Endothelial cell of umbilical vein (primary cell): ENCODE data around the gene ZYX. TPM values are rescaled to one million over a fixed set of nuclear protein-coding genes. Genes with fewer than 3 reads are reported as not detected.
A peak's percentile ranks its signal among the peaks of the same experiment; 100 is the strongest.

Experiments used
- BruUV-seq: library from RNA; stranded (reverse); fragments of 400-500 nt; replicated peaks from 2 replicates; lab custom pipeline; 2021; lab: Mats Ljungman, UMichigan
- CTCF ChIA-PET: fragments of 300-600, 350-600 bp; sonication (Branson Sonifier 250); formaldehyde crosslinking; loops from one replicate; lab custom pipeline; 2021; ENCODE audit warnings: antibody characterized with exemption, inconsistent platforms; lab: Charles Lee
- POLR2A ChIA-PET: fragments of 300-600, 350-600 bp; sonication (Branson Sonifier 250); formaldehyde crosslinking; loops from one replicate; lab custom pipeline; 2021; ENCODE audit warnings: antibody characterized with exemption, inconsistent platforms; lab: Charles Lee
- DNase-seq: peaks from one replicate; pipeline ENCODE4 v3.0.0-alpha.2; 2011; ENCODE audit warnings: low read depth, low spot score
- FAIRE-seq: peaks from 2 replicates; lab custom pipeline; 2011; peaks lifted over from hg19 to GRCh38; lab: Jason Lieb, UNC
- H2AFZ ChIP-seq: 2 replicates; pipeline ENCODE4 v1.6.0; 2012; ENCODE audit warnings: low read depth, low read length, control low read depth, inconsistent platforms
- H3K27ac ChIP-seq: 2 replicates; pipeline ENCODE4 v1.5.1; 2011; ENCODE audit warnings: low read depth, mild to moderate bottlenecking, control low read depth, low read length, moderate library complexity; ENCODE audit not compliant: insufficient read depth
- H3K27me3 ChIP-seq, 2 experiments: 2 replicates each; pipeline versions ENCODE4 v1.6.0 to v1.6.1; 2011; ENCODE audit warnings: low read length in 2 of 2, mixed read lengths in 1 of 2; ENCODE audit not compliant: control insufficient read depth in 2 of 2, insufficient read depth in 2 of 2
- H3K36me3 ChIP-seq, 2 experiments: 2 replicates in 1 of 2; 3 replicates in 1 of 2; pipeline ENCODE4 v1.5.1; 2011; ENCODE audit warnings: low read length in 2 of 2, mild to moderate bottlenecking in 1 of 2, moderate library complexity in 1 of 2; ENCODE audit not compliant: control insufficient read depth in 2 of 2, insufficient read depth in 2 of 2; ENCODE audit errors: extremely low read depth in 1 of 2
- H3K4me1 ChIP-seq: 3 replicates; pipeline ENCODE4 v1.5.1; 2011; ENCODE audit warnings: mild to moderate bottlenecking, low read length; ENCODE audit not compliant: control insufficient read depth, insufficient read depth; ENCODE audit errors: extremely low read depth
- H3K4me2 ChIP-seq: 2 replicates; pipeline ENCODE4 v1.6.1; 2011; ENCODE audit warnings: low read length, control low read depth, mixed read lengths; ENCODE audit not compliant: insufficient read depth
- H3K4me3 ChIP-seq, 3 experiments: fragments of 200-600 bp in 1 of 3; sonication (generic), shearing (Covaris generic) in 1 of 3; replicated peaks in 1 of 3; 2 replicates each; pipeline ENCODE4 v1.5.1; 2011 to 2016; ENCODE audit warnings: control low read depth in 3 of 3, low read length in 3 of 3, mild to moderate bottlenecking in 2 of 3, inconsistent platforms in 1 of 3, low read depth in 1 of 3, moderate library complexity in 1 of 3; ENCODE audit not compliant: insufficient read depth in 1 of 3
- H3K79me2 ChIP-seq: 2 replicates; pipeline ENCODE4 v1.6.0; 2012; ENCODE audit warnings: low read length, inconsistent platforms; ENCODE audit not compliant: control insufficient read depth, insufficient read depth
- H3K9ac ChIP-seq: replicated peaks from 2 replicates; pipeline ENCODE3; 2011; ENCODE audit warnings: low read length, control low read depth; ENCODE audit not compliant: insufficient read depth; ENCODE audit errors: extremely low read depth
- H3K9me1 ChIP-seq: replicated peaks from 3 replicates; pipeline ENCODE4 v1.6.0; 2011; ENCODE audit warnings: mild to moderate bottlenecking, low read length; ENCODE audit not compliant: control insufficient read depth, insufficient read depth; ENCODE audit errors: extremely low read depth
- H3K9me3 ChIP-seq: replicated peaks from 2 replicates; pipeline ENCODE4 v1.5.1; 2012; ENCODE audit warnings: low read length, inconsistent platforms; ENCODE audit not compliant: control insufficient read depth, insufficient read depth
- H4K20me1 ChIP-seq: replicated peaks from 2 replicates; pipeline ENCODE3; 2011; ENCODE audit warnings: mild to moderate bottlenecking, low read length; ENCODE audit not compliant: control insufficient read depth, insufficient read depth; ENCODE audit errors: extremely low read depth
- CTCF ChIP-seq, 2 donors: IDR thresholded peaks; 1 replicate in 1 of 2; 2 replicates in 1 of 2; pipeline ENCODE4 v1.5.1; 2011; ENCODE audit warnings: low read length in 2 of 2, mild to moderate bottlenecking in 2 of 2, moderate library complexity in 2 of 2, control low read depth in 1 of 2, inconsistent platforms in 1 of 2, low read depth in 1 of 2; ENCODE audit not compliant: insufficient read depth in 1 of 2; ENCODE audit errors: extremely low read depth in 1 of 2
- EZH2 ChIP-seq: IDR thresholded peaks from 2 replicates; pipeline ENCODE4 v1.6.1; 2012; ENCODE audit warnings: borderline replicate concordance, low read depth, mild to moderate bottlenecking, moderate library complexity, low read length, inconsistent platforms; ENCODE audit not compliant: severe bottlenecking
- GATA2 ChIP-seq: IDR thresholded peaks from 2 replicates; pipeline ENCODE4 v1.7.0; 2011; ENCODE audit warnings: low read depth, mild to moderate bottlenecking, moderate library complexity, mixed read lengths, low read length; ENCODE audit not compliant: insufficient read length, insufficient read depth
- POLR2AphosphoS5 ChIP-seq: IDR thresholded peaks from 2 replicates; pipeline ENCODE4 v1.6.1; 2012; ENCODE audit warnings: low read depth, mild to moderate bottlenecking, control low read depth, low read length, moderate library complexity; ENCODE audit not compliant: insufficient read depth
- dilution Hi-C: fragments of 300-500 bp; cut with MboI; formaldehyde crosslinking; loops from one replicate; pipeline ENCODE4 v1.15.0; 2019; ENCODE audit warnings: low sequenced_read_pairs; ENCODE audit not compliant: extremely low pct_ligation_motif_present
- intact Hi-C: fragments of 100-400 bp; cut with micrococcal nuclease; formaldehyde crosslinking; loops from one replicate; pipeline ENCODE4 v1.10.0; 2022
- polyA plus RNA-seq, 4 experiments: library from polyadenylated mRNA; depleted of rRNA in 3 of 4; stranded (reverse) in 3 of 4; unstranded in 1 of 4; fragments of >200 nt; gene quantifications; 2 replicates each; pipeline versions ENCODE4 v1.2.1 to v1.2.3, GENCODE V29; 2011 to 2012; ENCODE audit warnings: missing spikeins in 1 of 4
- total RNA-seq: library from RNA; stranded (reverse); gene quantifications from 2 replicates; pipeline ENCODE4 v1.2.3, GENCODE V29; 2021

Gene ZYX
- total and polyA plus RNA-seq, 2 donors (not counting 3 experiments of a cell fraction or from before 2014, with no cell fraction given), result 196 to 545 TPM

GRCh38 chr7:143345428-143345900 lies 35.7 kb upstream of the ZYX start:
- POLR2A ChIA-PET, result interaction anchor here (0.9 to 1.1 kb wide), 2 partner anchors 11 to 57 kb away, joined by 3 read pairs; partner anchors contain the start of gene CASP2
- Histone ChIP-seq H3K9me1 (no peaks in the 10 kb centered on the region), H3K9me3 (no peaks in the 10 kb centered on the region), H3K4me2 (peak overlapping the region; percentile 79), H3K79me2 (no peaks in the 10 kb centered on the region), H3K27ac (no peak overlapping the region), H4K20me1 (no peaks in the 10 kb centered on the region), H2AFZ (peak overlapping the region; percentile 93), H3K4me1 (peaks cover 4% of the 10 kb centered on the region), H3K4me3 (peak overlapping the region in 2 of 3 experiments; percentile 21 to 47), H3K36me3 (no peaks in the 10 kb centered on the region), H3K9ac (peak overlapping the region; percentile 3), H3K27me3 (peaks cover 20 to 24% of the 10 kb centered on the region in 2 experiments)
- CTCF ChIA-PET, result interaction anchor here (0.6 to 2.3 kb wide), 13 partner anchors 9 to 105 kb away, joined by 3 to 10 read pairs (median 5); partner anchors contain the start of gene ZYX
- DNase-seq (peak; percentile 55), FAIRE-seq (peak; percentile 69)
- dilution Hi-C loops (no loop called here), intact Hi-C loops (loop anchor here (1.0 to 2.0 kb wide), 3 partner anchors 17 to 105 kb away; partner anchors contain the start of gene FAM131B)
- no peak for TF ChIP-seq EZH2
- TF ChIP-seq GATA2, result no peak
- TF ChIP-seq CTCF (IDR thresholded peaks at IDR 0.05; ENCODE audit: extremely low read depth in 1 of 2, insufficient read depth in 1 of 2, low read depth in 1 of 2, low read length in 2 of 2), result peak; percentile 58 to 73
- BruUV-seq, result no TSS peak

GRCh38 chr7:143346018-143346417 lies 35.1 kb upstream of the ZYX start:
- Histone ChIP-seq H3K27me3 (peaks cover 20 to 24% of the 10 kb centered on the region in 2 experiments), H3K79me2 (no peaks in the 10 kb centered on the region), H2AFZ (peak overlapping the region; percentile 93), H3K4me2 (no peak overlapping the region), H3K36me3 (no peaks in the 10 kb centered on the region), H3K9me1 (no peaks in the 10 kb centered on the region), H3K4me1 (peaks cover 4% of the 10 kb centered on the region), H3K9me3 (no peaks in the 10 kb centered on the region), H3K9ac (no peak overlapping the region), H4K20me1 (no peaks in the 10 kb centered on the region), H3K4me3 (no peak overlapping the region), H3K27ac (no peak overlapping the region)
- BruUV-seq, result no TSS peak
- FAIRE-seq, result no peak
- dilution Hi-C loops (no loop called here), intact Hi-C loops (no loop called here)
- no peak for TF ChIP-seq POLR2AphosphoS5
- ChIA-PET POLR2A (interaction anchor here (0.9 to 1.1 kb wide), 2 partner anchors 12 to 58 kb away, joined by 3 read pairs; partner anchors contain the start of gene CASP2), CTCF (interaction anchor here (0.6 to 2.3 kb wide), 13 partner anchors 8 to 106 kb away, joined by 3 to 10 read pairs (median 5); partner anchors contain the start of gene ZYX)
- DNase-seq, result no peak
